DMS53 (cell line): Measurements from ENCODE around the gene PHIP.

Experiments used
- DNase-seq: peaks from one replicate; lab custom pipeline; 2025; lab: John Stamatoyannopoulos, UW

The PHIP gene

DNA sequence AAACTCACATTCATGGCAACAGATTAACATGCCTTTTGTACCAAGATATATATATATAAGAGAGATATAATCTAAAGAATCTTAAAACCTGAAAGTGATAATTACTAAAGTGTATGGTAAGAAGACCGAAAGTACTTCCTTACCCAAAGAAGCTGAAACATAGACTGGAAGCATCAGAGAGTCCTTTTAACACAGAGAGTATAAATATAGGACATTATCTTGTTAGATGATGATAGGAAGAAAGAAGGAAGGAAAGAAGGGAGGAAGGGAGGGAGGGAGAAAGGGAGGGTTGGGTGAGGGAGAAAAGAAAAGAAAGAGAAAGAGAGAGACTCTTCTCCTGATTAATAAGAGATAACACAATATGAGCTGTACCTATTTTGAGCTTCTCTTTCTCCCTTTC, 68.2 kb downstream of the PHIP start:
- DNase-seq = no peak

DNA sequence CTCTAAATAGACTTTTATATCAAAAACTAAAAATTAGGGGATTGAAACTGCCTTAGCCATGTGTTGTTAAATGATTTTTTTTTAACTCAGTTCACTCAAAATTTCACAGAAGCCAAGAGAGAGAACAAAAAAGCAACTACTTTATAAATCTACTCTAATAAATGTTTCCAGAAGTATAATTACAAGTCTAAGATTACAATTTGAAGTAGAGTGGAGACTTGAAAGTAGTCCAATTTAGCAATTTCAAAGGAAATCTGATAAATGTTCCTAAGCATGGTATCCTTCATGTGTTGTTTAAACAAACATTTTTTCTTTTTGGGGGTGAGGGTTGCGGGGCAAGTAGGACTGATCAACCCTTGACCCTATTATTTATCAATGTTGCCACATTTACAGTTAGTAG, 72.6 kb downstream of the PHIP start:
- DNase-seq = no peak

DNA sequence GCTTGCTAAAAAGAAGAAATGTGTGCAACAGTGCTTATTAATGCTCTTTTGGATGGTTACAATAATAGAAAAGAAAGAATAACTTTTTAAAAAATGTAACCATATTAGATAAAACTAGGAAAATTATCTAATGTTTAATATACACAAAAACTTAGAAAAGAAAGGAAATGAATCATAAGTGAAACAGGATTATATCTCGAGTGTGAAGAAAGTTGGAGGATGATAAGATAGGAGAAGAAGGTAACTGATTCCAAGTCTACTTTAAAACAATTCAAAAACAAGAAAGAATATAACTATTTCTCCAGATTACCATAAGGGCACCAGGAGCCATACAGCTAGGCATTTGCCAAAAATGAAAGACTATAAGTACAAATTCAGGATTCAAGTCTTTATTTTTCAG, 73.0 kb downstream of the PHIP start:
- DNase-seq = no peak

DNA sequence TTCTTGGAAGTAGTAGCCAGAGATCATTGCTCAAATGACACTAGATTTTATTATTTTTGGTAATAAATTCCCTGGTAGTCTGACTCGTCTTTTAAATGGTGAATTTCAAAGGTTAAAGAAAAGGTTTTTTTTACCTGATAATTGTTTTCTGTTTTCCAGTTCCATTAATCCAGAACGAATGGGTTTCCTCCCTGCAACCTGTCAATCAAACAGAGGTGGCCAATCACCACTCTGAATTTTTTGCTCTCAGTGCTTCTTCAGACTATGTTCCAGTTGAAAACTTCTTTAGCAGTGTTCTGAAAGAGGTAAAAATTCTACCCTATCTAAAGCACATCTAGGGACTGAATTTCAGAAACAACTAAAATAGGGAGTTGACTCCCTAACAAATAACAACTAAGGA, 73.8 kb downstream of the PHIP start:
- no peak for DNase-seq

DNA sequence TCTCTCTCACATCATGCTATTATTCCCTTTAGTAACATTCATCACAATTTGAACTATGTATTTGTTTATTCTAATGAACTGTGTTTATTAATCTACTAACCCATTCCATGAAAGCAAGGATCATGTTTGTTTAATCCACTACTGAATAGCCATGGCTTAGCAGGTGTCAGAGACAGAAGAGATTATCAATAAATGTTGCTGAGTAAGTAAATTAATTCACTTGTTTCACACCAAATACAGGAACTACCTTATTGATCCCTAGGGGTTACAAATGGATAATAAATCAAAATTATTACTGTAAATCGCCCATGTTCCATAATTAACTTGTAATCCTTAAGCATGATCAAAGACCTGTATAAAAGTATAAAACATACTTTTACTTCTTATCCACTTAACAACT, 76.6 kb downstream of the PHIP start:
- no peak for DNase-seq

DNA sequence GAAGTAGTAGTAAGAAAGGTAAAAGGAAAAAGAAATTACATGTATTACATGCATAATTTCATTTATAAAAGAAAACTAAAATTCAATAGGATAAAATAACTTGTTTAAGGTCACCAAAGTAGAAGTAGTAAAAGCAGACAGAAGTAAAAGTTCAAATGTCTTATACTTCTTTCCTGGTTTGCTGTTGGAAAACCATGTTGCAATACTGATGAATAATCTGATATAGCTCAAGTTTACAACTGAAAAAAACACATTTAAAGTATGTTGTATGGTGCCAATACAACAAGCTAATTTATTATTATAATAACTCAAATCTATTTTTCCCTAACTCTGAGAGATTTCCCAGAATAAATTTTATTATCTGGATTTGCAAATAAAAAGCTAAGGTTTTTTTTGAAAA, 78.3 kb downstream of the PHIP start:
- DNase-seq = no peak

DNA sequence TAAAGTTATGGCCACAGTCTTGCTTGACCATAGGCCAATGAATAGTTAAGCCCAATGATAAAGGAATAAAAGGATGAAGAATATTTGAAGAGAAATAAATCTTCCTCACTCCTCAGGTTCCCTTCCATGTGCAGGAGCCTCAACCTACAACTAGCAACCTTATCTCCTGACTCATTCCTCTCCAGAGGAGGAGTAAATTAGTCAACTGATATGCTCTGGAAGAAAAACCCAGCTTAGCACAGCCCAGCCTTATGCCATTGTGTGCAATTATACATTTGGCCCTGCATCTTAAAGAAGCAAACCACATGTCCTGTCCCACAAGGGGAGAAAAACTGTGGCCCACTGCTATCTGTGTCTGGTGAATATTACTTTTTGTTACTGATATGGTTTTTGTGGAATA, 82.1 kb downstream of the PHIP start:
- no peak for DNase-seq

DNA sequence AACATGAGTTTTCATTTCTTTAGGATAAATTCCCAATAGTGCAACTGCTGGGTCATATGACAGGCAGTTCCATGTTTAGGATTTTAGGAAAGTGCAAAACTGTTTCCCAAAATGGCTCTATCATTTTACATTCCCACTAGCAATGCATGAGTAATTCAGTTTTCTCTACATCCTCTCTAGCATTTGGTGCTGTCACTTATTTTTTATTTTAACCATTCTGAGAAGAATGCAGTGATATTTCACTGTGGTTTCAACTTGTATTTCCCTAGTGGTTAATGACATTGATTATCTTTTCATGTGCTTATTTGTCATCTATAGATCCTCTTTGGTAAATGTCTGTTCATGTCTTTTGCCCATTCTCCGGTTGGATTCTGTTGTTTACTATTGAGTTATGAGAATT, 82.7 kb downstream of the PHIP start:
- DNase-seq = no peak

DNA sequence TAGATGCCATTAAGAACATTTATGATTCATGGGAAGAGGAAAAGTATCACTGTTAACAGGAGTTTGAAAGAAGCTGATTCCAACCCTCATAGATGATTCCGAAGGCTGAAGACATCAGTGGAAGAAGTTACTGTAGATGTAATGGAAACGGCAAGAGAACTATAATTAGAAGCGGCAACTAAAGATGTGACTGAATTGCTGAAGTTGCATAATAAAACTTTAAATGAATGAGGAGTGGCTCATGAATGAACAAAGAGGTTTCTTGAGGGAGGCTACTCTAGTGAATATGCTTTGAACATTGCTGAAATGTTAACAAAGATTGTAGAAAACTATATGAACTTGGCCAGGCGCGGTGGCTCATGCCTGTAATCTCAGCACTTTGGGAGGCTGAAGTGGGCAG, 84.1 kb downstream of the PHIP start:
- DNase-seq = no peak

DNA sequence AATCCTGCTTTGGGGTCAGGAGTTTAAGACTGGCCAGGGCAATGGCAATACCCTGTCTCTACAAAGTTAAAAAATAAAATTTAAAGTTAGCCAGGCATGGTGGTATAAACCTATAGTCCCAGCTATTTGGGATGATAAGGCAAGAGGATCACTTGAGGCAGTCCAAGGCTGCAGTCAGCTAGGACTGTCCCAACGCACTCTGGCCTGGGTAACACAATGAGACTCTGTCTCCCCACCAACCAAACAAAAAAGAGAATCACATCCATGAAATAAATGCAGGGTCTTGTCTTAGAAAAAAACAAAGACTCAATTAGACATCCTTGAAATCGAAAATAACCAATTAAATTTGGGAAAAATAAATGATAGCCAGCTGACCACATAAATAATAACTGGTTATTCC, 88.9 kb downstream of the PHIP start:
- no peak for DNase-seq

DNA sequence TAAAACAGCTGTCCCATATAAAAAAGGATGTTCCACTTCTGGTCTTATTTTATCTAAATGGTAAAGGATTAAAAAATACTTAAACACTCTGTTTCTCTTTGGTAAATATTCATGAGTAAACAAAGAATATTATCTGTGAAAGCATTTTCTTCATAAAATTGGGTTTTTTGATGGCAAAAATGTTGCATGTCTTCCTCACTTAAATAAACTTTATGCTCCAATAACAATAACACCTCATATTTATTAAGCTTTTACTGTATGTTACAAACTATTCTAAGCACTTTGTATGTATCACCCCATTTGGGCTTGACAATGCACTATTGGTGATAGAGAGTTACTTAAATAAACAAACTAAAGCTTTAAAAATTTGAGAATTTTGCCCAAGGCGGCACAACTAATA, 91.9 kb downstream of the PHIP start:
- DNase-seq = no peak

DNA sequence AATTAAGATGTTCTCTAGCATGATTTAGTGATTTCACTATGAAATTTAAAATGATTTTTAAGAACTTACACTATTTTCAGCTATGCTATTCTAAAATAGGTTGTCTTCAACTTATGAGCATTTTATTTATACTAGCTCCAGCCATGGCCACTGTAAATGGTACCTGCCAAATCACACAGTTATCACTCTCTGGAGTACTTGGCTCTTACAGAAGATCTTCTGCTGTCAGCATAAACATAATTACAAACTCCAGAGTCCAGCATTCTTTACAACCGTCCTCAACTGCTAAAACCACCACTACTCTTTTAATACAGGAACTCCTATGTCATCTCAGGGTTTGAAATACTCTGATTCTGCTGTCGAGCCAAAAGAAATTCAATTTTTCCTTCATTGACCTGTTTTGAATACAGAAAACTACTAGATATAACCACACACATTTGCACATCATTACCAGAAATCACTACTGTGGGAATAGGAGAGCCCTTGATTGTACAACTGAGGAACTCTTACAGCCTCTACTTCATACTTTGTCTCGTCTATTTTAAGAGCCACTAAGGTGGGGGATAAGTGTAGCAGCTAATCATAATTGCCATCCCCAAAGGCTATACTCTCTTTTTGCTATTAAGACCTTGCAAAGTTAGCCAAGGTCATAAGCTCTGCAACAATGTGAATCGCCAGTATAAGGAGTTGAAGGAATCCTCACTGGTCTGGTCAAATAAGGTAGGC, 93.7 kb downstream of the PHIP start:
- no peak for DNase-seq

DNA sequence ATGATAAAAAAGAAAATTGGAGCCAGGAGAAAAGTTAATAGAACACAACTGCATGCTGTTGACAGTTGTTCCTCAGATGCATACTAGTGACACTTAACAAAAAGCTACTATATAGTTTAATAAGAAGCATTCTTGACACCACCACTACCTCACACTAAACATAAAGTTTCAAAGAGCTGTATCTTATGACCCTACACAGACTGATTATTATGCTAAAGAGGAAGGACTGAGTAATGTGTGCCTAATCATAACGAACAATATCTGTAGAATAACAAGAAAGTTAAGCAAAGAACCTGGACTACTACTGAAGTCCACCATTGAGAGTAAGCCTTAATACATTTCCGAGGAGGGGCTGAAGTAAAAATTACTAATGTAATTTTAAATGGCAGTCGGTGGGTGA, 110.9 kb downstream of the PHIP start:
- DNase-seq = no peak

DNA sequence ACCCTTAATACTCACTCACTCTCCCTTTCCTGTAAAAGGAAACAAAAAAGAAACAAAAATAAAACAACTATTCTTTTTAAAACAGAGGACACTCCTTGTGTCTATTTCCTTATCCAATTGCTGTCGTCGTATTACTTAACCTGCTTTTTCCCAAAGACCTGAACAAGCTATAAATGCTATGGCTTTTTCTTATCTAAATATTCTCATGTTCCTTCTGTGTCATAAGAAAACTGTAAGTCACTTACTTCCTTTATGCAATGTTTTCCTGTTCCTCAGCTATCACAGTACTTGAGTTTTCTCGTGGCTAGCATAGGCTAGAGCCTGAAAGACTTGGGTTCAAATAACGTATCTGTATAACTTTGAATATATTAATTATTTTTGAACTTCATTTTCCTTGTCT, 111.5 kb downstream of the PHIP start:
- DNase-seq = no peak

DNA sequence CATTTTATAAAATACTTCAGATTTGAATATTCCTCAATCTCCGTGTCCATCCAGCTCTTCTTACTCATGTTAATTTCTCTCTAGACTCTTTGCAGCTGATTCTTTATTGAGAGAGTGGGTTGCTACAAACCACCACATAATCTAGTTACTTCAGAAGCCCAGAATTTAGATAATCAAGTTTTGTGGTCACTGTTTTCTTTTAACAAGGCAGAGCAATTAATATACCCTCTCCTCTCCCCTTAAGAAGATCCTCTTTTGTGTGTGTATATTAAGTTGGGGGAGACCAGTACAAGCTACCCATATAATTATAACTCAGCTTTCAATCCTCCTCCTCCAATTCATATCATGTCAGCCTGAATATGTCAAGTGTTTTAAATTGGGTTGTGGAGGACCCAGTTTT, 115.6 kb downstream of the PHIP start:
- no peak for DNase-seq

DNA sequence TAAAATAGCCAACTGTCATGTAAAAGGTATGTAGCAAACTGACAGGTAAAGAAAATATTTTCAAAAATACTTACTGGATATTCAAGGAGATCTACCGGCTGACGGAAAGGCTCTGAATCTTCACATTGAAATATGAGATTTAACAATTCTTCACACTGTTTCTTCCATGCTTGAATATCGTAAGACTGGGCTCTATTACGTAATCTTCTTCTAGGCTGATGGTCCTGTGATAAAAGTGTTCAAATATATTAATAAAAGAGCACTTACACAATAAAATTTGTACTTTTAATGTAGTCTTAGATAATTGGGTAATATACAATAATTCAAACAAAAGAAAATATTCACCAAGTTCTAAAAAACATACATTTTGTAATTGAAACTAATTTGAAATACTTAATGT, 123.3 kb downstream of the PHIP start:
- DNase-seq = no peak

DNA sequence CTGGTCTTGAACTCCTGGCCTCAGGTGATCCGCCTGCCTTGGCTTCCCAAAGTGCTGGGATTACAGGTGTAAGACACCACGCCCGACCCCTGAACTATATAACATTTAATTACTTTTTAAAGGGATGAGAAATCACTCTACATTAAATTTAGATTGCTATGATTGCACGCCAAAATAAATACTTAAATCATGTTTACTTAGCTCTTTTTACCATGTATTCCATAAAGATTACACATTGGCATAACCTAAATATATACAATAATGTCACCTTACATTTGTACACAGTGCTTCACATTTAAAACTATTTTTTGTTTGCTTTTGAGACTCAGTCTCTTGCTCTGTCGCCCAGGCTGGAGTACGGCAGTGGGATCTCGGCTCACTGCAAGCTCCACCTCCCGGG, 124.3 kb downstream of the PHIP start:
- DNase-seq = no peak

DNA sequence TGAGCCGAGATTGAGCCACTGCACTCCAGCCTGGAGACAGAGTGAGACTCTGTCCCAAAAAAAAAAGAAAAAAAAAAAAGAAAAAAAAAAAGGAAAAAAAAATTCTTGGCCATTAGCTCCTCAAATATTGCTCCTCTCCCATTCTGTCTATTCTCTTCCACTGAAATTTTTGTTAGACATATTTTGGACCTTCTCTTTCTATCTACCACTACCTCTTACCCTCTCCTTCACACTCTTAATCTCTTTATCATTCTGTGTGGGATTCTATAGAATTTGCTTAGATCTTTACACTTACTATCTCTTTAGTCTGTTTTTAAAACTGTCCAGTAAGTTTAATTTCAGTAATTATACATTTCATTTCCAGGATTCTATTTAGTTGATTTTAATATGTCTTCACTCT, 125.7 kb downstream of the PHIP start:
- no peak for DNase-seq

DNA sequence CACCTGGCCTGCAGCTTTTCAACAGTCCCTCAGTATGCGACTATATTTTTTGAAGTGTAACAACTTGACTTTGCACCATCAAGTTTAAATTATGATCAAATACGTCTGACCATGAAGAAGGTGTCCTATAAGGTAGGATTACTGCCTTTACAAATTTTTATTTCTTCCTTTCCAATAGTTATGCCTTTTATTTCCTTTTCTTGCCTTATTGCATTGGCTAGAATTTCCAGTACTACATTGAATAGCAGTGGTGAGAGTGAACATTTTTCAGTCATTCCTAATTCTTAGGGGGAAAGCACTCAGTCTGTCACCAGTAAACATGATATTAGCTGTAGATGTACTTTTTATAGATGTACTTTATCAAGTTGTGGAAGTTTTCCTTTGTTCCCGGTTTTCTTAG, 129.3 kb downstream of the PHIP start:
- no peak for DNase-seq

DNA sequence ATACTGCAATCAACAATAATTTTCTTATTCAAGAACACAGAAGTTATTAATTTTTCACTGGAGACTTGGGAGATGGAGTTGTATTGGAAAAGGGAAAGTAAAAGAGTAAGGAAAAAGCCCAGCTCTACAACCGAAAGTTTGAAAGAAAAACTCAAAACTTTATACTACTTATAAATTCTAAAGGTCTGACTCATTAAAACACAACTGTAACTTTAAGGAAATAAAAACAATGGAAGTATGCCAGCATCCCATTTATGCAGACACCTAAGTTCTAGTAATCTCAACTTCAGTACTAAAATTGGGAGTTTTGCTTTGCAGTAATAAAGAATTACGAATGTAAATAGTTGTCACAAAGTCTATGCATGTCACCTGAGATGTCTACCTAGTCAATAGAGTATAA, 130.1 kb downstream of the PHIP start:
- no peak for DNase-seq

DNA sequence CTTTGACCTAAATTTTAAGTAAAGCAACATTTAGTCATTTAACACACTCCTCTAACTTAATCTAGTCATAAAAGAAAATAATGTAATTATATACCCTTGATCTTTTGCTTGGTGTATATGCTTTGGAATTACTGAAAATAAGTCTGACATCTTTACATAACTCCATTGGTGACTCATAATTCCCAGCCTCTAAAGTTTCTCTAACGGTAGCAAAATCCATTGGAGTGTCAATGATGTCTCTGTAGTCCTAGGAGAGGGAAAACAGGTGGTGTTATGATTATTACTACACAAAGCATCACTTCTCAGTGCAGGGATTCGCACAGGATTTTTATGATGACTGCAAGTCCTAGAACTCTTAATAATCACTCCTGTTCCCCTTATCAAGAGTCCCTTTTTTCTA, 130.5 kb downstream of the PHIP start:
- DNase-seq = no peak

DNA sequence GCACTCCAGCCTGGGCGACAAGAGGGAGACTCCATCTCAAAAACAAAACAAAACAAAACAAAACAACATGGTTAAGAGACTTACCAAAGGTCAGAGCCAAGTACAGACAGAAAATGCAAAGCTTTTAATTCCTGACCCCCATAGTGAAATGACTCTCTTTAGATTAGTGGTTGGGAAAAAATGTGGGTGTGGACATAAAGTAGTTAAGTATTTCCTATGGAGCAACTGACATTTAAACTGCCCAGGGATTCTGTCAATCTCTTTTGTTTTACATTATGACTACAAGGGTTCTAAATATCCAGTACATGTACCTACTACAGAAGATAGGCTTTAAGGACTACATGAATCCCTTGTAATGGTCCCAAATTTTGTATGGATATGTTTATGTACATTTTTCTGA, 135.6 kb downstream of the PHIP start:
- no peak for DNase-seq

DNA sequence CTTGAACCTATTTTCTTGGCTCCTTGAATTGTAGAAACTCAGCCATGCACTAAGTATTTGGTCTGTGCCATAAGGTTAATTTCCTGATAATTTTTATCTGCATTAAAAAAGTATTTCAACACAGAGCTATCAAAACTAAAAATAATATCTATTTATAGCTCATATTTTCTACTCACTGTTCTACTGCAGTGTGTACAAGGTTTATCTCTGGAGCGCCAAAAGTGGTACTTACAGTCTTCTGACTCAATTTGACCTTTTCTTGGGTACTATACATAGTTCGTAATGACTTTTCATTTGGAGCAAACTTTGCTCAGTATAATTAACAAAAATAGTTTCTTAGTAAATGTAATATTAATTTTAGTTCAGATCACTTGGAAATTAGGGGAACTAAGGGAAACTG, 141.5 kb downstream of the PHIP start:
- no peak for DNase-seq

DNA sequence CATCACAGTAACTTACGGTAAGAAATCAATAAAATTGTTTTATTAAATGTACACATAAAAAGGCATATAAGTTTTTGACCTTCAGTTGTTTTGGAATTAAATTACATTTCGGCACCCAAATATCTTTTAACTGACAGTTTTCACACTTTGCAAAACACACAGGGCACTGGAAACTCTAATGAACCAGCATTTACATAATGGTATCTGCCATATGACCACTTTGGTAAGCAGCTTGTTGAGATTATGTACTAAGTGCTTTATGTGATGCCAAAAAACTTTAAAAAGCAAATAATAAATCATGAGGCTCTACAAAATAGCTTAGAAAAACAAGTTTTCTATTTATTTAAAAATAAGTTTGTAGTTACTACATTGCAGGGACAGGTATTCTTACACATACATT, 142.5 kb downstream of the PHIP start:
- no peak for DNase-seq

DNA sequence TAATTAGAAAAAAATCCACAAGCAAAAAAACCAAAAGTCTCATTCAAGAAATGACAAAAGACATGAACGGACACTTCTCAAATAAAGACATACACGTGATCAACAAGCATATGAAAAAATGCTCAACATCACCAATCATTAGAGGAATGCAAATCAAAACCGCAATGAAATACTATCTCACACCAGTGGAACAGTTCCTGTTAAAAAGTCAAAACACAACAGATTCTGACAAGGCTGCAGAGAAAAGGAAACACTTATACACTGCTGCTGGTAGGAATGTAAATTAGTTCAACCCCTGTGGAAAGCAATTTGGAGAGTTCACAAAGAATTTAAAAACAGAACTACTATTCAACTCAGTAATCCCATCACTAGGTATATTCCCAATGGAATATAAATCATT, 152.7 kb downstream of the PHIP start:
- no peak for DNase-seq
